Myometrial cell (primary cell): ENCODE data around the gene FOXRED1. TPM values are rescaled to one million over a fixed set of nuclear protein-coding genes. Genes with fewer than 3 reads are reported as not detected.

Experiments
- total RNA-seq: library from RNA; depleted of rRNA; stranded (reverse); fragments of >200 nt; gene quantifications from 2 replicates; pipeline ENCODE4 v1.2.3, GENCODE V29; 2015

Gene FOXRED1
- 22.0 and 38.3 TPM in 2 replicates for total RNA-seq

GRCh38 chr11:126268708-126269579 lies at the start of gene FOXRED1, which contains the start of gene SRPRA:
Gene FOXRED1 (plus strand): TSS chr11:126269154. CDS start chr11:126269207, 53 bp downstream.
Gene SRPRA (minus strand): TSS chr11:126268895. CDS start chr11:126268804, 91 bp downstream.

DNA sequence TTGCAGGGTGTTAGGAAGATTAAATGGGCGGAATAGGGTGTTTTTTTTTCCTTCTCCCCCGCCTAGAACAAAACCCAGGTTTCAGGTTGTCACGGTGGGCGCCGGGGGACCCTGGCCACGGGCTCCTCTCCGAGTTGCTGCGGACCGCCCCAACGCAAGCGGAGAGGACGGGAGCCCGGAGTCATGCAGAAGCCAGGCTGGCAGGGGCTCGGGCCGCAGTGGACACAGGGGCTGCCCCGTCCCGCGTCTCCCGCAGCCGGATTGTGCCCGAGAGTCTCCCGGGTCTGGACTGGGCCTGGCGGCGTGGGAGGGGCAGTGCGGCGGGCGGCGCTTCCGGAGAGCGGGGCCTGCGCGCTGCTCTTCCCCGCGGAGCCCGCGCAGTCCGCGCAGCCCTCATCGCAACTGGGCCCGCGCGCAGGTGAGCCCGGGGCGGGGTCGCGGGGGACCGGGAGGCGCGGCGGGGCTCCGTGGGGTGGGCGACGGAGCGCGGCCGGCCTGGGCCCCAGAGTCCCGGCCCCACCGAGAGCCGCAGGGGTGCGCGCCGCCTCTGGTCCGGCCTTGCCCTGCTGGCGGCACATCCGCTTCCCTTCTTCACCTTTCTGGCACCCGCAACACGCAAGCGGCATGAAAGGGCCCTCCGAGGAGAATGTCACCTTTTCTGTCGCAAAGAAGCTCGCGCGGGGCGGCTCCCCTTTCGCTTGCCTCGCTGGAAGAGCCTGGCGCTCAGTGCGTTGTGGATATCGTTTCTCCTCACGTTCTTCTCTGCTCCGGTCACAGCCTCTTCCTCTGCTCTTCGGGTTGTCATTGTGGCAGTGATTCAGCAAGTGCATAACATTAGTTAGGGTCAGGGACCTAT lies 14.0 kb downstream of the FOXRED1 start, which contains the start of gene TIRAP:
TIRAP (plus strand) TSS at position 358 of the 856 bp plus-strand sequence. CDS start 7,802 bp downstream, outside the sequence.

DNA sequence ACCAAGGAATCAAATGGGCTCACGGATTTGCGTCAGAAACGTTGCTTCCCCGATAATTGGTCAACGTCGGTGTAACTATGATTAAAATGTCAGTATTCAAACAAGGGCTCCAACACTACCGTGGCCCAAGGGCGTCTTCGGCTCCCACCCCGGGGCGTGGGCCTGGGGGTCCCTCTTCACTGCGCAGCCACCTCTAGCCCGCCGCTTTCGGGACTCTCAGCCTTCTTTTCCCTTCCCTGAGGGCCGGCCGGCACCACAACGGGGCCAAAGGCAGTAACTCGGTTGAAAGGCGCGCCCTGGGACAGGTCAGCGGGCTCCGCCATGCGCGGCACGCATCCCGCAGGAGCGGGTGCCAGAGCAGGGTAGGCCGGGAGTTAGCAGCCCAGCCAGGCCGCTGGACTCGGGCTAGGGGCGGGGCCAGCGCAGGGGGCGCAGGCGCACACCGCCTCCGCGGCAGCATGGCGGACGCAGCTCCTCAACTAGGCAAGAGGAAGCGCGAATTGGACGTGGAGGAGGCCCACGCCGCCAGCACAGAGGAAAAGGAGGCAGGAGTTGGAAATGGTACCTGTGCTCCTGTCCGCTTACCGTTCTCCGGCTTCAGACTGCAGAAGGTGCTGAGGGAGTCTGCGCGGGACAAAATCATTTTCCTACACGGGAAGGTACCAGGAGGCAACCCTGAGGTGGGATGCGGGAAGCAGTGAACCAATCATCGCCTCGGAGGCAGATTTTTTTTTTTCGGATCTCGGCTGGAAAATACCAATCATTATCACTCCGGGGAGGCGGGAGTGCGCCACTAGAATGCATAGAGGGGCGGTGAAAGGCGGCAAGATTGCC lies 34.9 kb downstream of the FOXRED1 start, which contains the start of gene DCPS:
DCPS (plus strand) TSS at position 438 of the 834 bp plus-strand sequence; CDS start at position 459, 21 bp downstream.

Other genes starting within 250 kb of the FOXRED1 start
- gene CDON, start 206.3 kb upstream of the FOXRED1 start, total RNA-seq, result 0.58 and 1.8 TPM in 2 replicates
- gene RPUSD4, start 57.5 kb upstream of the FOXRED1 start, total RNA-seq, result 19.3 and 19.7 TPM in 2 replicates
- 30.1 and 31.1 TPM in 2 replicates for gene FAM118B, start 57.4 kb upstream of the FOXRED1 start, total RNA-seq
- 154 and 181 TPM in 2 replicates for gene SRPRA, start 259 bp upstream of the FOXRED1 start, total RNA-seq
- gene TIRAP, start 13.9 kb downstream of the FOXRED1 start, total RNA-seq, result 1.7 and 5.7 TPM in 2 replicates
- gene DCPS, start 34.9 kb downstream of the FOXRED1 start, total RNA-seq, result 32.4 and 32.6 TPM in 2 replicates
- 26.2 and 32.9 TPM in 2 replicates for gene ST3GAL4, start 86.5 kb downstream of the FOXRED1 start, total RNA-seq